GM18508 (cell line): ENCODE data around the gene PKMYT1.

Source experiments
- ATAC-seq: cut with Tn5 transposase; IDR thresholded peaks from one replicate; pipeline ENCODE4 v1.9.1; 2021; ENCODE audit warnings: moderate number of reproducible peaks; ENCODE audit not compliant: insufficient read depth, unreplicated experiment

Gene PKMYT1

GRCh38 chr16:2980227-2981176 is at the start of gene PKMYT1:
Gene PKMYT1 (minus strand): TSS chr16:2980446. CDS start chr16:2979657, 789 bp downstream.
- ATAC-seq, result no peak

DNA sequence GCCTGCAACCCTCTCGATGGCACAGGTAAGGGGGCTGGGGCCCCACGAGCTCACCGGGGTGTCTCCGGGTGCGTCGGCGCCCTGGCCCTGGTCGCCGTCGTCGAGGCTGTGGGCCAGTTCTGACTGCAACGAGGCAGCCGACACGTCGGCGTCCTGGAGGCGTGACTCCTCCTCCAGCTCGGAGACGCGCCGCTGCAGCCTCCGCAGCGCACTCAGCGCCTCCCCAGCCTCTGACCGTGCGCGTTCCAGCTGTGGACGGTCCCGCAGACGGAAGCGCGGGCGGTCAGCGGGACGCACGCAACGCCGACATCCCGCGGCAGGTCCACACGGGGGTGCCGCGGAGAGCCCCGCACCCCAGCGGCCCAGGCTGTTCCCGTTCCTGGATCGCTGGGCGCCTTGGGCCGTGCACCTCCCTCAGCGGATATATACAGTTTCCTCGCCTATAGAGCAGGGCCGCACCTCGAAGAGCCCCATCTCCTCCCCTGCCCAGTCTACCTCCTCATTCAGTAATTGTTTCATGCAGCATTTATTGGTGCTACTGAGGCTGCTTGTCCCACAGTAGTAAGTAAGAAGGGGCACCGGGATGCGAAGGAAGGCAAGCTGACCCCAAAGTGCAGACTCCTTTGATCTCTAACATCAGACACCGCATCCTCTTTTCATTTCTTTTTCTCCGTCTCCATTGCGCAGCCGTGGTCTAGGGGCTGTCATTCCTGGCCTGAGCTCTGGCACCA is 49.4 kb upstream of the PKMYT1 start:
- no peak for ATAC-seq

- no peak for ATAC-seq
Observed at GRCh38 chr16:3028716-3029319, 48.6 kb upstream of the PKMYT1 start.

DNA sequence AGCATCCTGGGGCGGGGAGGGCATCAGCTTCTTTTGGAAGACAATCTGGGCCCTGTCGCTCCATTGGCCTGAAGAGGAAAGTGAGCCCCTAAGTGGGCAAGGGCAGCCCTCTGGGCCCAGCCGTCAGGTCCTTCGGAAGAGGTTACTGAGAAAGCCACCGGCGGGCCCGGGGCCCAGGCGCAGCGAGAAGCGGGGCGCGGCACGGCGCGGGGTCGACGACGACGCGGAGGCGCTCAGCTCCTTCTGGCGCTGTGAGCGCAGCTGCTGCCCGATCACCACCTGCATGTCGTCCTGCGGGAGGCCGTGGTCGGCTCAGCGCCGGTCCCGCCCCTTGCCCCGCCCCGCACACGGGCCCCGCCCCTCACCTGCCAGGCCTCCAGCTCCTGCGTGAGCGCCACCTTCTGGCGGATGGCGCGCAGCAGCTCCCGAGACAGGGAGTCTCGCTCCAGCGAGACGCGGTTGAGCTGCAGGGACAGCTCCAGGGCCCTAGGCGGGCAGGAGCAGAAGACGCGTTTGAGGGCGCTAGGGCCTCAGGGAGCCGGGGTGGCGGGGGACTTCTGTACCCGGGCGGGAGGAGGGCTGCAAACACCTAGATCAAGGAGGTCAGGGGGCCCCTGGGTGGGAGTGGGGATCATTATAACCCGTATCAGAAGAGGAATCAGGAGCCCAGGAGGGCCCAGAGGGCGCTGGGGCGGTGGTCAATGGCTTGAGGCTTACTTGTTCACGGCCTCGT is 47.9 kb upstream of the PKMYT1 start:
- ATAC-seq, result no peak

DNA sequence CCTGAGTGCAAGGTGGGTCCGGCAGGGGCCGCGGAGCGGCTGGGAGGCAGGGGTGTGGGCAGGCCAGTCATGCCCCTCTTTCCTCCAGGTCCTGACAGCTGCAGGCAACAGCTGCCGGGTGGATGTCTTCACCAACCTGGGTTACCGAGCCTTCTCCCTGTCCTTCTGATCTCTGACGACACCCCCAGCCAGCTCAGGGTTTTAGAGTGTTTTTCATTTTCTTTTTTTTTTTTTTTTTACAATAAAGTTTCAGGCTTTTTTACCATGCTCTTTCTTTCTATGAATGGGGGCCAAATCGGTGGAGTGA is 47.2 kb upstream of the PKMYT1 start:
- ATAC-seq, result no peak

- no peak for ATAC-seq
Observed at GRCh38 chr16:3026609-3027488, 46.6 kb upstream of the PKMYT1 start.

DNA sequence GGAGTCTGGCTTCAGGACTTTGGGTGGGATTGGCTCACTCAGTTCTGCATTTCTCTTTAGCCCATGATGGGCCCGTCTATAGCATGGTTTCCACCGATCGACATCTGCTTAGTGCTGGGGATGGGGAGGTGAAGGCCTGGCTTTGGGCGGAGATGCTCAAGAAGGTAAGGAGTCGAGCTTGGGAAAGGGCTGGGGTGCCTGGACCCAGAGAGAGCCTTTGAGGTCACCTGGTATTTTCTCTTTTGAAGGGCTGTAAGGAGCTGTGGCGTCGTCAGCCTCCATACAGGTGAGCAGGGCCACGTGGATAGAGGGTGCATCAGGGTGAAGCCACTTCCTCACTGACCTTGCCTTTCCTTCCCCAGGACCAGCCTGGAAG is 45.7 kb upstream of the PKMYT1 start:
- ATAC-seq, result no peak

DNA sequence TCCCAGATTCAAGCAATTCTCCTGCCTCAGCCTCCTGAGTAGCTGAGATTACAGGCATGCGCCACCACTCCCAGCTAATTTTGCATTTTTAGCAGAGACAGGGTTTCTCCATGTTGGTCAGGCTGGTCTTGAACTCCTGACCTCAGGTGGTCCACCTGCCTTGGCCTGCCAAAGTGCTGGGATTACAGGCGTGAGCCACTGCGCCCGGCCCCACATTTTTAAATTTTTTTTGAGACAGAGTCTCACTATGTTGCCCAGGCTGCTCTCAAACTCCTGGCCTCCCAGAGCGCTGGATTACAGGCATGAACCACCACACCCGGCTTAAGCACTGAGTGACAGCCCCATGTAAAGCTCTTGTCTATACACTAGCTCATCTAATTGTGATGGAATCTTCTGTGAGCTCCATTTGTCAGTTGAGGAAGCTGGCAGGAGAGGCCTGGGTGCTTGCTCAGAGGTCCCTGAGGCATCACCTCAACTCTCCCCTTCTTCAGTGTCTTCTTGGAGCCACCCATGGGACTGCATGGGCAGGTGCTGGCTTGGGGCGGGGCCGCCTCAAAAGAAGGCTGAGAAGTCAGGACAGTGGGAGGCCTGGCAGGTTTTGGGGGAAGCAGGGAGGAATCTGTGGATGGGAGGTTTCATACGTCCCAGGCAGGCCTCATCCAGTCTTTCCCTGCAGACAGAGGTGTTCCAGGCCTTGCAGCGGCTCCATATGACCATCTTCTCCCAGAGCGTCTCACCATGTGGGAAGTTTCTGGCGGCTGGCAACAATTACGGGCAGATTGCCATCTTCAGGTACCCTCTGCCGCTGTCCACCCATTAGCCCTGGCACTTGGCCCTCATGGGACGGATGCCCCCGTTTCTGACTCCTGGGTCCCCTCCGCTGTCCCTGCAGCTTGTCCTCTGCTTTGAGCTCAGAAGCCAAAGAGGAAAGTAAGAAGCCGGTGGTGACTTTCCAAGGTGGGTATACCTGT is 45.1 kb upstream of the PKMYT1 start:
- no peak for ATAC-seq

DNA sequence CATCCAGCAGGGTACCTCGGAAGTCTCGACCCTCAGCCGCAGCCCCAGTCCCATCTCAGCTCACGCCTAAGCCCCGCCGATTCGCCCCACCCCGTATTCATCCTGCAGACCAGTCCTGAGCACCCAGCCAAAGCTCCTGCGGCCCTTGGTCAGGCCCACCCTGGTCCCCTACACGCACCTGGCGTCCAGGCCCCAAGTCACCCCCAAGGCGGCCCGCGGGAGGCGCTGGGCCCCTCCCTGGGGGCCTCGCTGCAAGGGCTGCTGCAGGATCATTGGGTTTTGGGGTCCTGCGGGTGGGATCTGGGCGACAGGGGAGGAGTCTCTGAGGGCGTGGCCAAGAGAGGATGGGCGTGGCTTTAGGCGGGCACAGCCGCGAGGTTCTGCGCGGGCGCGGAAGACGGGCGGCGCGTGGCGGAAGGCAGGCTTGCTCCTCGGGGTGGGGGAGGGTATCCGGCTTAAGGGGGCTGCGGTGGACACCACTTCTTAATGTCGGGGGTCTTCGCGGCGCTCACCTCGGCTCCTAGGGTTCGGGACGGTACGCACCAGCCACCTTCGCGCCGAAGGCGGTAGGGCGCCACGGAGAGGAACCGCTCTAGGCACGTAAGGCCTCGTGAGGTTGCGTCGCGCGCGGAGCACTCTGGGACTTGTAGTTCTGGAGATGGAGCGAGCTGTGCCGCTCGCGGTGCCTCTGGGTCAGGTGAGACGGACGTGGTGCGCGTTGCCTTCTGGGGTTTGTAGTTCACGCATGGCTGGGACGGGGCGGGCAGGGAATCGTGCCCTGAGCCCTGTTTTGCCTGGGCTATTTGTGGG is 43.6 kb upstream of the PKMYT1 start, which contains the start of the genes HCFC1R1 and THOC6:
Gene HCFC1R1, minus strand, starts transcription at position 274 of the 810 bp plus-strand sequence. Its CDS starts 1 bp downstream, at position 273.
Gene THOC6, plus strand, starts transcription at position 367 of the 810 bp plus-strand sequence. Its CDS starts 292 bp downstream, at position 659.
- peak; percentile 63 for ATAC-seq

GRCh38 chr16:3023415-3023668 is 43.1 kb upstream of the PKMYT1 start:
- no peak for ATAC-seq

DNA sequence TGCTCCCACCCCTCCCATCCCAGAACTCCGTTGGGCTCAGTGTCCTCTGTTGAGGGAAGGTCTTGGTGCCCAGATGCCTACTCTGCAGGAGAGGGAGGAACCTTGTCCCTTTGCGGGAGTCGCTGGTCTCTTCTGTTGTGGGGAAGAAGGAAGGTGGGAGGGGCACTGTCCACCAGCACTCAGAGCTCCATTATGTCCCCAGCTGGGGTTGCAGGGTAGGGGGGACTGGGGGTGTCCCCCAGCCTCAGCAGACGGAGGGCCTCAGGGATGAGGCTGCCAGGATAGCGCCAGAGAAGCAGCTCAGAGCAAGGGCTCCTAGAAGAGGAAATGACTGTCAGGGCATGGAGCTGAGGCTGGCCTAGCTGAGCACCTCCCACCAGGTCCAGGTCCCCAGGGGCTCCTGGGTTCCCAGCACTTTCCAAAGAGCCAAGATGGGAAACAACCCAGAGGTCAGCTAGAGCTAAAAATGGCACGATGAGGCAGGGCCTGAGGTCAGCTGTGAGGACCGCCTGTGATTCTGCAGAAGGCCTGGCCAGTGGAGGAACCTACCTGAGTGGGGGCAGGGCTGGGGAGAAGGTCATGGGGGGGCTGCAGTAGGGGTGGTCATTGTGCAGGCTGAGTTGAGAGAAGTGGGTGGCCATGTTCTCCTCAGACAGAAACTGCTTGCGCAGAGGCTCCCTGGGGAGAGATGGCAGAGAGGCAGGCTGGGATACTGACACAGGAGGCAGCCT is 42.6 kb upstream of the PKMYT1 start:
- ATAC-seq, result no peak

- ATAC-seq, result no peak
Observed at GRCh38 chr16:3022208-3022683, 42.0 kb upstream of the PKMYT1 start.

- ATAC-seq, result no peak
Observed at GRCh38 chr16:3021449-3022207, 41.4 kb upstream of the PKMYT1 start.

- no peak for ATAC-seq
Observed at GRCh38 chr16:3020604-3021448, 40.6 kb upstream of the PKMYT1 start.

- ATAC-seq, result no peak
Observed at GRCh38 chr16:3020247-3020603, 40.0 kb upstream of the PKMYT1 start, which contains the start of gene TNFRSF12A. Gene TNFRSF12A (plus strand): TSS chr16:3020368. CDS start chr16:3020398, 30 bp downstream.
